GM21786 (cell line): ENCODE data around the gene CKAP5.
"Not testable (repeated sequence)": the region's sequence is repeated elsewhere in the genome, so short reads cannot be mapped to it uniquely, and the experiment has no call there.

Experiments
- ATAC-seq: cut with Tn5 transposase; IDR thresholded peaks from one replicate; pipeline ENCODE4 v1.9.1; 2021; ENCODE audit not compliant: unreplicated experiment

Gene CKAP5

DNA sequence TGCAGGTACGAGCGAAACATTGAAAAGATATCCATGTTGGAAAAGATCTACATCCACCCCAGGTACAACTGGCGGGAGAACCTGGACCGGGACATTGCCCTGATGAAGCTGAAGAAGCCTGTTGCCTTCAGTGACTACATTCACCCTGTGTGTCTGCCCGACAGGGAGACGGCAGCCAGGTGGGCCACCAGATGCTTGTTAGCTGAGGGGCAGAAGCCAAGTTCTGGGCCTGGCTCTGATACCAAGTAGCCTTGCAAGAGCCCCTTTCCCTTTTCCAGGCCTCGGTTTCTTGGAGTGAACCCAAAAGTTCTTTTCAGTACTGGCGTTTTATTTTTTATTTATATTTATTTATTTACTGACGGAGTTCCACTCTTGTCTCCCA, 117.4 kb downstream of the CKAP5 start:
- no peak for ATAC-seq

DNA sequence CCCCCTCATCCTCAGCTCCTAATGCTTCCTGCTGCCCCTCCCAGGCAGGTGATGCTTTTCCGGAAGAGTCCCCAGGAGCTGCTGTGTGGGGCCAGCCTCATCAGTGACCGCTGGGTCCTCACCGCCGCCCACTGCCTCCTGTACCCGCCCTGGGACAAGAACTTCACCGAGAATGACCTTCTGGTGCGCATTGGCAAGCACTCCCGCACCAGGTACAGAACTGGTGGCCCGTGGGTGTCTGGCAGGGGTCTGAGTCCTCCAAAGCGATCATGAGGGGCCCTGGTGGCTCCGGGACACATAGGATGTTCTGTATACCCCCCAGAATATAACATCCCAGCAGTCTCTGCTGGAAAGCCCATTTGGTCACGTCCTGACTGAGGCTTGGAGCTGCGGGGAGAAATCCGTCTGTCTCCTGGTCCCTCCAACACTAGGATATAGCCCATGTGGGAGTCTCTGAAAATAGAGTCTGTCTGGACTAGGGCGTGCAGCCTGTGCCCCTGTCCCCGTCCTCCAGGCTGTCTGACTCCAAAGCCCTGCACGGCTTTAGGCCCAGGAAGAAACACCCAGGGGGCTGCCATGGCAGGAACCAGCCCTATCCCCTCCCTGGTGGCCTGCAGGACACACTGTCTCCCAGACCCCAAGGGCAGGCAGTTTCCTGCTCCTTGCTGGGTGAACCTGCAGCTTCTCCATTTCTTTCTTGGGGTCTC, 118.0 kb downstream of the CKAP5 start:
- no peak for ATAC-seq

DNA sequence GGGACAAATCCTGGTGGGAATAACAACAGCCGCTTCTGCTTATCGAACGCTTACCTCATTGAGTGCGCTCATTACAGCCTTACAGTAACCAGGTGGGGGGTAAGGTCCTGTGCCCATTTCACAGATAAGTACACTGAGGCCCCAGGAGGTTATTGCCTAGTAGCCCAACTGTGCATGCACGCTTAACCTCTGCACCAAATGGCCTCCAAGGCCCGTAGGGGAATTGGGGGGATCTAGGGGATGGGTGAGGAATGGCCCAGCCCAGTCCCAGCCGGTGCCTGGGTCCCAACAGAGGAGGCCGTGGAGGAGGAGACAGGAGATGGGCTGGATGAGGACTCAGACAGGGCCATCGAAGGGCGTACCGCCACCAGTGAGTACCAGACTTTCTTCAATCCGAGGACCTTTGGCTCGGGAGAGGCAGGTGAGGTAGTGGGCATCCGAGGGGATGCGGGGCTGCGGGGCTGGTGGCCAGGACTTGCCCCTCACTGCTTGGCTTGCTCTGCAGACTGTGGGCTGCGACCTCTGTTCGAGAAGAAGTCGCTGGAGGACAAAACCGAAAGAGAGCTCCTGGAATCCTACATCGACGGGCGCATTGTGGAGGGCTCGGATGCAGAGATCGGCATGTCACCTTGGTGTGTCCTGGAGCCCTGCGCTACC, 119.7 kb downstream of the CKAP5 start:
- ATAC-seq, result no peak

DNA sequence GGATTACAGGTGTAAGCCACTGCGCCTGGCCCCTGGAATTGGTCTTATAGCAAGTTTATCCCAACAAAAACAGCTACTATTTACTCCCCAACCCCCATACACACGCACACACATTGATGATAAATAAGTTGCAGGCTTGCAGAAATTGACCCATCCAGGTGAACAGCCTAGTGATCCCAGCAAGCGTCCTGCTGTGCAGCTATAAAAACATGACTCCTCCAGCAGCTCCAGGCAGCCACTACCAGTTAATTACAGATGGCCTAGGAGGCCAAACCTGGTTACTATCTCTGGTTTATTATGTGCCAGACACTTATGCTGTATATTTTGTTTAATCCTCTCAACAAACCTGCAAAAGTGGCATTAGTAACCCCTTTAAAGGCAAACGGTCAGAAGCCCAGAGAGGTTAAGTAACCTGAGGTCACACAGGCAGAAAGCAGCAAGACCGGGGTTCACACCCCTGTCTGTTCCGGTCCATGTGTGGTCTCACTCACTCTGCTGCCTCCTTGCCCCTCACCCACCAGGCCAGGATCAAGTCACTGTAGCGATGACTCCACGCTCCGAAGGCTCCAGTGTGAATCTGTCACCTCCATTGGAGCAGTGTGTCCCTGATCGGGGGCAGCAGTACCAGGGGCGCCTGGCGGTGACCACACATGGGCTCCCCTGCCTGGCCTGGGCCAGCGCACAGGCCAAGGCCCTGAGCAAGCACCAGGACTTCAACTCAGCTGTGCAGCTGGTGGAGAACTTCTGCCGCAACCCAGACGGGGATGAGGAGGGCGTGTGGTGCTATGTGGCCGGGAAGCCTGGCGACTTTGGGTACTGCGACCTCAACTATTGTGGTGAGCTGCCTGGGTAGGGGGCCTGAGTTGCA, 120.5 kb downstream of the CKAP5 start:
- no peak for ATAC-seq

DNA sequence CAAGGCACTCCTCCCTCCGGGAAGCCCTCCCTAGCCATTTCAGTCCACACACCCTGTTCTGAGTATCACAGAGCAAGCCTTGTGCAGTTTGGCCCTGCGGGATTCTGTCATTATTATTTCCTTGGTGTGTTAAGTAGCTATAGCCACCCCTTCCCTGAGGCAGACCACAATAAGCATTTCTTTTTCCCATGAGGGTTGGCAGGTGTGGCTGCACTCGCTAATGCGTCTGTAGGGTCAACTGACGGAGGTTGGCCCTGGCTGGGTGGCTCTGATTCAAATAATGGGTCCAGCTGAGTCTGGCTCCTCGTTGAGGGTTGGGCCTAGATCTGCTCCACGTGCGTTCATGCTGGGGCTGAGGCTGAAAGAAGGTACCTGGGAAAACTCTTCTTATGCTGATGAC, 122.0 kb downstream of the CKAP5 start:
- no peak for ATAC-seq

DNA sequence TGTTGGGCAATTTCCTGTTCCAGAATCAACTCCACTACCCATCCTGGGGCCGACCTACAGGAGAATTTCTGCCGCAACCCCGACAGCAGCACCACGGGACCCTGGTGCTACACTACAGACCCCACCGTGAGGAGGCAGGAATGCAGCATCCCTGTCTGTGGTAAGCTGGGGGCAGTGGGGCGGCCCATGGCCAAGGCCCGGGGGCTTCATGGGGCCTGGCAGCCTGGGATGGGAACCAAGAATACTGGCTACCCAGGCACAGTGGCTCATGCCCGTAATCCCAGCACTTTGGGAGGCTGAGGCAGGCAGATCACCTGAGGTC, 122.8 kb downstream of the CKAP5 start:
- ATAC-seq, result no peak

DNA sequence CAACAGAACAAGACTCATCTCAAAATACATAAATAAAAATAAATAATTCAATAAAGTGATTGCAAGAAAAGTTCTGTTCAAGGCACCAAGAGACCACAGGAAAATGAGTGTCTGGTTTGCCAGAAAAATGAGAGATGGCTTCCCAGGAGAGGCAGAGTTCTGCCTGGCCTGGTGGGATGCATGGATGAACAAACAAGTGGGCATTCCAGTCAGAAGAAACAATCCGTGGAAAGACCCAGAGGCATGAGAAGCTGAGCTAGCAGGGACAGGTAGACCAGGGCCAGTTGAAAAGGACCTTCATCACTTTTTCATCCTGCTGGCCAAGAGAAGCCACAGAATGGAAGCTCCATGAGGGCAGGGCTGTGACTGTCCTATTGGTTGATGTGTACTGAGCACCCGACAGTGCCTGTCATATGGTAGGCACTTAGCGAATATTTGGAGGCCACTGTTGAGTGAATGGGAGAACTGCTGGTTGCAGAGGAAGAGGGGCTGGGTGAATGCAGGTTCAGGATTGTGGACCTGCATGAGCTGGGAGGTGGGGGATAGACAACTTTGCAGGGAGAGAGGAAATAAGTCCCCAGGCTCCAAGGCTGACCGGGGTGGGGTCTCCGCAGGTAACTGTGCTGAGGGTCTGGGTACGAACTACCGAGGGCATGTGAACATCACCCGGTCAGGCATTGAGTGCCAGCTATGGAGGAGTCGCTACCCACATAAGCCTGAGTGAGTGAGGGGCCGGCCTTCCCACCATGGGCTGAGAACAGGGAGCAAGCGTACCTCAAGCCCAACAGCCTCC, 123.3 kb downstream of the CKAP5 start:
- ATAC-seq, result no peak

DNA sequence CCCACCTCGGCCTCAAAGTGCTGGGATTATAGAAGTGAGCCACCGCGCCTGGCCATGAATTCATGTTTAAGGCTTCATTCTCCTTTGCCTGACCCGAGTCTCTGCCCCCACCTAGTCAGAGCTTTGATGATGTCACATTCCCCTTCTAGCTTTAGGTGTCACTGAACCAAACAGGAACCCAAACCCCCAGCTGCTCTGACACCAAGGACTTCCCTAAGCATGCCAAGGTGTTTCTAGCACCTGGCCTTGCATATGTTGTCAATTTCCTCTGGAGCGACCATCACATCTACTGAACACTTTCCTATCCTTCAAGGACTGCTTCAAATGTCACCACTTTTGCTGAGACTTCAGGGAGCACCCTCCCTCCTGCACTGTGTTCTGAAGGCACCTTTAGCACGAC, 124.8 kb downstream of the CKAP5 start:
- no peak for ATAC-seq

DNA sequence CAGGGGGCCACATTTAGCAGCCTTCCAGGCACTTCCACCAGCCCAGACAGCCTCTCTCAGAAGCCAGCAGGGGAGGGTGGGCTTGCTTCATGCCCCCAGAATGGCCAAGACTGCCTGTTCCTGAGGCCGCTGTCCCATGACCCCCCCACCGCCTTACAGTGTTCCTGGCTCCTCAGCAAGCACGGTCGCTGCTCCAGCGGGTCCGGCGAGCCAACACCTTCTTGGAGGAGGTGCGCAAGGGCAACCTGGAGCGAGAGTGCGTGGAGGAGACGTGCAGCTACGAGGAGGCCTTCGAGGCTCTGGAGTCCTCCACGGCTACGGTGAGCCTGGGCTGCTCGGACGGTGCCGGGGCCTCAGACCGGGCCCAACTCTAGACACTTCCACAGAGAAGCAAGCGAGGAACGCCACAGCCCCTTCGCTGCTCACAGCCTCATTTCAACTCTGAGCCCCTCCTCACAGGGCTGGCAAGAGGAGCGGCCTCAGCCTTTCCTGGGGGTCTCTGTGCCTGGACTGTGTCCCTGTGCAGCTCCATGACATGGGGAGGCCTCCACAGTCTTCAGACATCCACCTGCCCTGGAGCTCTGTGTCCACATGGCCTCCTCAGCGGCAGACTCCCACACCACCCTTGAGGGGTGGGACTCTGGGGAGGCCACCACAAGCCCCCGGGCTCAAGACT, 126.4 kb downstream of the CKAP5 start:
- ATAC-seq, result no peak

DNA sequence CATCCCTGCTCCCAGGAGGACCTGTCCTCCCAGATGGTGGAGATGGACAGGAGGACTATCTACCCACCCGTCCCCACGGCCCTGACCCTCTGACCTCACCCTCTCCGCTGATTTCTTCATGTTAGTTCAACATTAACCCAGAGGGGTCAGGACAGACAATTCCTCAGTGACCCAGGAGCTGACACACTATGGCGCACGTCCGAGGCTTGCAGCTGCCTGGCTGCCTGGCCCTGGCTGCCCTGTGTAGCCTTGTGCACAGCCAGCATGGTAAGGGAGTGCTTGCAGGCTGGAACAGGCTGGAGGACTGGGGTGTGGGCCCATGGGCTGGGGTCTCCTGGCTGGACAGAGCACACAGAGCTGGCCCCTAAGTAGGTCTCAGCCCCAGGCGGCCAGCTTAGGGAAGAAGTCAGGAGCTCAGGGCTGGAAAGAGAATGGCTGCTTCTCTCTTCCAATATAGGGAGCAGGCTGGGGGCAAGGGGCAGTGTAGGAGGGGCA, 127.0 kb downstream of the CKAP5 start, which contains the start of gene F2:
Gene F2 (plus strand): TSS at position 166 of the 495 bp plus-strand sequence. CDS start 23 bp downstream, at position 189.
- ATAC-seq, result no peak

DNA sequence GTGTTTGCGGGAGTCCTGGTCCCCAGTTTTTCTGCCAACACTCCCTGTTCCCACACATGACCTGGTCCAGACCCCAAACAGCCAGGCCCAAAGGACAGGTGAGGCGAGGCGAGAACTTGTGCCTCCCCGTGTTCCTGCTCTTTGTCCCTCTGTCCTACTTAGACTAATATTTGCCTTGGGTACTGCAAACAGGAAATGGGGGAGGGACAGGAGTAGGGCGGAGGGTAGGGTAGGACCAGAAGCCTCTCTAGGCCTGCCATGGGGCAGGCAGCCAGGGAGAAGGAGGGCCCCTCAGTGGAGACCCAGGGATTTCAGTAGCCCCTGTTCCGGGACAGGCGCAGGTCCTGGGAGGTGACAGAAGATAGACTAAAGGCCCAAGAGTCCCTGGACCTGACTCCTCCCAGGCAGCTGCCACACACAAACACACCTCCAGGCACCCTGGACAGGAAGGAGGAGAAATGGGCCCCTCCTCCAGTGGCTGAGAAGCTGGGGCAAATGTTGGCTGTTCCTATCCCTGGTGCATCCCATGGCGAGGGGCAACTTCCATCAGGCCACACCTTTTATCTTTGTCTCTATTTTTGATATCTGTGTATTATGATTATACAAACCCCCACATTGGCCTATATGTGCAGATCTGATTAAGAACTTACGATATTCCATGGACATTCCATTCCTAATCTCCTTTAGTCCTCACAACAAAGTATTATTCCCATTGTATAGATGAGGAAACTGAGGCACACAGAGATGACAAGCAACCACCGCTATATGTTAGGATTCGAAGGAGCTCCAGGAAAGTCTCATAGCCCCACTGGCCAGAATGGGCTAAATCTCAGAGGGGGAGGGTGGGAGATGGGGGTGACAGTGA, 127.7 kb downstream of the CKAP5 start:
- no peak for ATAC-seq

DNA sequence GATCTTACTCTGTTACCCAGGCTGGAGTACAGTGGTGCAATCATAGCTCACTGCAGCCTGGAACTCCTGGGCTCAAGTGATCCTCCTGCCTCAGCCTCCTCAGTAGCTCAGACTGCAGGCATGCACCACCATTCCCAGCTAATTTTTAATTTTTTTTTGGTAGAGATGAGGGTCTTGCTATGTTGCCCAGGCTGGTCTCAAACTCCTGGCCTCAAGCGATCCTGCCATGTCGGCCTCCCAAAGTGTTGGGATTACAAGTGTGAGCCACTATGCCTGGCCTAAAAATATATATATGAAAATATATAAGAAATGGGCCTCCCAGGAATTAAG, 128.3 kb downstream of the CKAP5 start:
- not testable (repeated sequence) for ATAC-seq

DNA sequence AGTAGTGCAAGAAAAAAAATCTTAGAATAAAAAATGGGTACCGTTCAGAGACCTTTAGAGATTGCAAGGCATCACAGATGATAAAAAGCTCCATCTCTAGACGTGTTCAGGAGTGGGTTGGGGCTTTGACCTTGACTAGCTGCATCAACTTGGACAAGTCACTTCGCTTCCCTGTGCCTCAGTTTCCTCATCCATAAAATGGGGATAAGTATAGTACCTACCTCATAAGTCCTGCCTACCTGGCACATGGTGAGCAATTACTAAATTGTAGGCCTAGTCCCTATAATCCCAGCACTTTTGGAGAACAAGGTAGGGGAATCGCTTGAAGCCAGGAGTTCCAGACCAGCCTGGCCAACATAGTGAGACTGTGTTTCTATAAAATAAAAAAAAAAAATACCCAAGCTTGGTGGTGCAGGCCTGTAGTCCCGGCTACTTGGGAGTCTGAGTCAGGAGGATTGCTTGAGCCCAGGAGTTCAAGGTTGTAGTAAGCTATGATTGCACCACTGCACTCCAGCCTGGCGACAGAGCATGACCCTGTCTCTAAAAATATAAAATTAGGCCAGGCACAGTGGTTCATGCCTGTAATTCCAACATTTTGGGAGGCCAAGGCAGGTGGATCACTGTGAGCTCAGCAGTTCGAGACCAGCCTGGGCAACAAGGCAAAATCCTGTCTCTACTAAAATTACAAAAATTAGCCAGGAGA, 133.1 kb downstream of the CKAP5 start:
- ATAC-seq, result no peak

DNA sequence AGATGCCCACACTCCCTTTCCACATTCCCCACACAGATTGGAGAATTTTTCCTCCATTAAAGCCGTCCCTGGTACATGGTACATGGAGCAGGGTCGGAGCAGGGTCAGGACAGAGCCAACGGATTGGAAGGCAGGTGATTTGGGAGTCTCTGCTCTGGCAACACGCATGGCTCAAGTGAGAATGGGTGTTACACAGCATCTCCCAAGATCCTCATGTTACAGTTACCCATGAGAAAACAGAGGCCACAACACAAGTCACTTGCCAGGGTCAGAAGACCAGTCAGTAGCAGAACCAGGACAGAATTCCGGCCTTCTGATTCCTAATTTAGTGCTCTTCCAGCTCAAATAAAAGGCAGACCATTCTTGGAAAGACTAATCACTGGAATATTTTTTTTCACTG, 134.8 kb downstream of the CKAP5 start:
- ATAC-seq, result no peak

DNA sequence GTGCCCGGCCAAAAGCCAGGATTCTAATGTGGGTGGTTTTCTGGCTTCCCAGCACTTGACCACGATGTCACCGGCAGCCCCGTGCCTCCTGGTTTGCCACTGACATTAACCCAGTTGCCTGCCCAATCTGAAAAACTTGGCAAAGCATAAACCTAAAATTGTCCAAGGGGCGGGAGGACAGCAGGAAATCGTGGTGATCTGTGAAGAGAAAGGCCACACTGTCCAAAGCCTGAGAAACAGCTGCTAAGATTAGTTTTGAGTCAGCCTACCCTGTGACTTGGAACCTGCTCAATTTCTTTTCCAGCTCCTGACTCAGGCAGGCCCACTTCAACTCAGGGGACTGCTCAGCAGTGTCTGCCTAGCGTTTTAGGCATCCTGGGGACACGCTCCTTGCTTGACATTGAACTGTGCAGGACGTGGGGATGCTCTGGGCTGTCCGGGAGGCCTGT, 135.2 kb downstream of the CKAP5 start:
- no peak for ATAC-seq

DNA sequence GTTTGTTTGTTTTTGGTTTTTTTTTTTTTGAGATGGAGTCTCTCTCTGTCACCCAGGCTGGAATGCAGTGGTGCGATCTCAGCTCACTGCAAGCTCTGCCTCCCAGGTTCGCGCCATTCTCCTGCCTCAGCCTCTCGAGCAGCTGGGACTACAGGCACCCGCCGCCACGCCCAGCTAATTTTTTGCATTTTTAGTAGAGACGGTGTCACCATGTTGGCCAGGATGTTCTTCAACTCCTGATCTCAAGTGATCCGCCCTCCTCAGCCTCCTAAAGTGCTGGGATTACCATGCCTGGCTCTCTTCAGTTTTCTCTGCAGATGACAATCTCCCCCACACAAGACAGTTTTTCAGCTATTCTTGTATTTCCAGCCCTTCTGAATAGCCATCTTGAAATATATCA, 136.7 kb downstream of the CKAP5 start:
- not testable (repeated sequence) for ATAC-seq

DNA sequence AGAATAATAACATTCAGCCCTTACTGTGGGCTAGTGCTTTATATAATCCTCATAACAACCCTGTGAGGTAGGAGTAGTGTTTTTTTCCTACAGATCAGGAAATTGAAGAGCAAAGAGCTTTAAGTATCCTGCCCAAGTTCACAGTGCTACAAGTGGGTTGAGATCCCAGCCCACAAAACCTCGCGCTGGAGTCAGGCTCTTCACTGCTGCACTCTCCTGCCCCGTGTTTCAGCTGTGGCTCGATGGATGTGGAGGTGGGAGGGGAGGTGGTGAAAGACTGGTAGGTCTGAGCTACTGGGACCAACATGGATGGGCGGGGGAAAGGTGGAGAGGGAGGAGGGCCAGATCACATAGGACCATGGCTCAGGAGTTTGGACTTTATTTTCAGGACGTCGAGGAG, 139.2 kb downstream of the CKAP5 start:
- no peak for ATAC-seq

DNA sequence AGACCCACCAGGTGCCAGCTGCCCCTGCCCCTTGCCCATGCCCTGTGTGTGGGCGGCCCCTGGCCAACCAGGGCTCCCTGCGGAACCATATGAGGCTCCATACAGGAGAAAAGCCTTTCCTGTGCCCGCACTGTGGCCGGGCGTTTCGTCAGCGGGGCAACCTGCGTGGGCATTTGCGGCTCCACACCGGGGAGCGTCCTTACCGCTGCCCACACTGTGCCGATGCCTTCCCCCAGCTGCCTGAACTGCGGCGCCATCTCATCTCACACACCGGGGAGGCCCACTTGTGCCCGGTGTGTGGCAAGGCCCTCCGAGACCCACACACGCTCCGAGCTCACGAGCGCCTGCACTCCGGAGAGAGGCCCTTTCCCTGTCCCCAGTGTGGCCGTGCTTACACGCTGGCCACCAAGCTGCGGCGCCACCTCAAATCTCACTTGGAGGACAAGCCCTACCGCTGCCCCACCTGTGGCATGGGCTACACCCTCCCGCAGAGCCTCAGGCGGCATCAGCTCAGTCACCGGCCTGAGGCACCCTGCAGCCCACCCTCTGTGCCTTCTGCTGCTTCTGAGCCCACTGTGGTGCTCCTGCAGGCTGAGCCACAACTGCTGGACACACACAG, 140.9 kb downstream of the CKAP5 start:
- no peak for ATAC-seq
